Mucosa of descending colon (tissue), 3 donors: ENCODE data around the gene SLC17A8. TPM values are rescaled to one million over a fixed set of nuclear protein-coding genes. Genes with fewer than 3 reads are reported as not detected.

Source experiments
- ATAC-seq: fragments of 200-7000 bp; cut with Tn5 transposase; one replicate; pipeline ENCODE4 v1.9.1; 2020; ENCODE audit warnings: mild to moderate bottlenecking, moderate library complexity
- DNase-seq, 3 donors: peaks; one replicate each; pipeline ENCODE4 v3.0.0-alpha.2; 2020
- H3K36me3 ChIP-seq: fragments of 200-600 bp; one replicate; pipeline ENCODE4 v1.8.0; 2021; ENCODE audit warnings: low read depth, mild to moderate bottlenecking
- H3K4me1 ChIP-seq: fragments of 200-600 bp; one replicate; pipeline ENCODE4 v1.8.0; 2021; ENCODE audit warnings: low read depth, mild to moderate bottlenecking
- H3K4me3 ChIP-seq: fragments of 200-600 bp; one replicate; pipeline ENCODE4 v1.8.0; 2021; ENCODE audit warnings: mild to moderate bottlenecking
- H3K9me3 ChIP-seq: fragments of 200-600 bp; one replicate; pipeline ENCODE4 v1.8.0; 2021; ENCODE audit warnings: mild to moderate bottlenecking
- intact Hi-C, 2 donors: fragments of 100-400 bp; cut with DNase I in 1 of 2; cut with micrococcal nuclease in 1 of 2; formaldehyde crosslinking; loops; one replicate each; pipeline versions ENCODE4 v1.11.0 to v1.11.1; 2022; cut with DNase I, micrococcal nuclease
- total RNA-seq, 3 donors: library from RNA; stranded (reverse); fragmentation: NEBNext Ultra II Directional in 2 of 3; extraction: Animal tissue kit (Norgen Biotek cat#: 25700) in 2 of 3; gene quantifications; one replicate each; pipeline versions ENCODE4 v1.2.1 to v1.2.4, GENCODE V29; 2021 to 2023
- TF ChIP-seq, protein P1 (sequence below): fragments of 200-600 bp; IDR thresholded peaks from one replicate; pipeline ENCODE4 v1.8.0; 2022; ENCODE audit warnings: antibody characterized with exemption, mild to moderate bottlenecking
- donor health status: DM: no; HTN: no; CAD: no; lungs with moderate emphysema.
- donor health status: DM: no; HTN: no; CAD: no.
- donor health status: DM: no; HTN: yes; CAD: no.

The SLC17A8 gene
- total RNA-seq, 3 donors from 2014 or later, result 2.6 to 3.0 (median 2.7) TPM

DNA sequence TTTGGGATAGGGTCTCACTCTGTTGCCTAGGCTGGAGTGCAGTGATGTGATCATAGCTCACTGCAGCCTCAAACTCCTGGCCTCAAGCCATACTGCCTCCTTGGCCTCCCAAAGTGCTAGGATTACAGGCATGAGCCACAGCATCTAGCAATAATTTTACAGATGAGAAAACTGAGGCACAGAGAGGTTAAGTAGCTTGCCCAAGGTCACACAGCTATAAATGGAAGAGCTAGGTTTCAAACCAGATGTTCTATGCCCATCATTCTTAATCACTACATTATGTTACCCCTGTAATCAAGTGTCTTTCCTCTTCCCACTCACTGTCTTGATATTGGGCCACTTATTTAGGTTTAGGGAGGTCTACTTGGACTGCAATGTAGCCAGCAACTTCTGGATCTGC is 3.6 kb downstream of the SLC17A8 start:
- peaks cover 5% of the 10 kb centered on the region for H3K4me1 ChIP-seq
- intact Hi-C loops, result no loop called here
- no peak overlapping the region for H3K4me3 ChIP-seq
- ATAC-seq, result no peak
- TF ChIP-seq, protein P1, sequence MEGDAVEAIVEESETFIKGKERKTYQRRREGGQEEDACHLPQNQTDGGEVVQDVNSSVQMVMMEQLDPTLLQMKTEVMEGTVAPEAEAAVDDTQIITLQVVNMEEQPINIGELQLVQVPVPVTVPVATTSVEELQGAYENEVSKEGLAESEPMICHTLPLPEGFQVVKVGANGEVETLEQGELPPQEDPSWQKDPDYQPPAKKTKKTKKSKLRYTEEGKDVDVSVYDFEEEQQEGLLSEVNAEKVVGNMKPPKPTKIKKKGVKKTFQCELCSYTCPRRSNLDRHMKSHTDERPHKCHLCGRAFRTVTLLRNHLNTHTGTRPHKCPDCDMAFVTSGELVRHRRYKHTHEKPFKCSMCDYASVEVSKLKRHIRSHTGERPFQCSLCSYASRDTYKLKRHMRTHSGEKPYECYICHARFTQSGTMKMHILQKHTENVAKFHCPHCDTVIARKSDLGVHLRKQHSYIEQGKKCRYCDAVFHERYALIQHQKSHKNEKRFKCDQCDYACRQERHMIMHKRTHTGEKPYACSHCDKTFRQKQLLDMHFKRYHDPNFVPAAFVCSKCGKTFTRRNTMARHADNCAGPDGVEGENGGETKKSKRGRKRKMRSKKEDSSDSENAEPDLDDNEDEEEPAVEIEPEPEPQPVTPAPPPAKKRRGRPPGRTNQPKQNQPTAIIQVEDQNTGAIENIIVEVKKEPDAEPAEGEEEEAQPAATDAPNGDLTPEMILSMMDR, result no peak
- H3K9me3 ChIP-seq, result no peaks in the 10 kb centered on the region
- H3K36me3 ChIP-seq, result no peaks in the 10 kb centered on the region
- no peak for DNase-seq

DNA sequence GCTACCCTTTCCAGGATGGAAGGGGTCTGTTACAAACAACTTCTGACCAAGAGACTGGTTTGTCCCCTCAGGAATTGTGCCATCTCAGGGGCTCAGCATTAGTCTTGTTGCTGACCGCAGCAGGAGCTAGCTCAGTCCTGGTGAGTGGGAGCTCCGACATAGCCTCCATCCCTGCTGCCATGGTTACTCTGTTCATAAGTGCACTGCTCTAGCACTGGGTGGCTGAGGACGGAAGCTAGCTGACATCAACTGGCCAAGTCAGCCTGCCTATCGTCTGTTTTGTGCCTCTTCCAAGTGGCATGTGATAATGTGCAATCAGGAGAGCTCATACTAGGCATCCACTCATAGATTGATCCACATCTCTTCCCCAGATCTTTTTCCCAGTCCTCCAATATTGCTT is 7.5 kb downstream of the SLC17A8 start:
- TF ChIP-seq, protein P1, result no peak
- Histone ChIP-seq H3K4me3 (no peak overlapping the region), H3K9me3 (no peaks in the 10 kb centered on the region), H3K36me3 (no peaks in the 10 kb centered on the region), H3K4me1 (no peaks in the 10 kb centered on the region)
- intact Hi-C loops, result no loop called here
- no peak for DNase-seq
- no peak for ATAC-seq

DNA sequence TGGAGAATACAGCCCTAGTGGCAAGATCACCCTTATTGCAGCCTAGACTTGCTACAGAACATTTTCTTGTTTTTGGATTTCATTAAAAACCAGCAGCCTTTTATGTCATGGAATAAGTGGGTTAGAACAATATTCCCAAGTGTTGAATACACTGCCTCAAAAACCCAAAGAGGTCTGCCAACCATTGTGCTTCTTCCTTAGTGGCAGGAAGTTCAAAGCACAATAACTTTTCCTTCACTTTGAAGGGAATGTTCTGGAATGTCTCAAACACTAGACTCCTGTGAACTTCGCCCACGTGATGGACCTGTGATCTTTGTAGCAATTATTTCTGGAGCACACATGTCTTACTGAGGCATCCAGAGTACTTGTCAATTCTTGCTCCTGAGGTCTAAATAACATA is 8.5 kb downstream of the SLC17A8 start:
- no peak for ATAC-seq

DNA sequence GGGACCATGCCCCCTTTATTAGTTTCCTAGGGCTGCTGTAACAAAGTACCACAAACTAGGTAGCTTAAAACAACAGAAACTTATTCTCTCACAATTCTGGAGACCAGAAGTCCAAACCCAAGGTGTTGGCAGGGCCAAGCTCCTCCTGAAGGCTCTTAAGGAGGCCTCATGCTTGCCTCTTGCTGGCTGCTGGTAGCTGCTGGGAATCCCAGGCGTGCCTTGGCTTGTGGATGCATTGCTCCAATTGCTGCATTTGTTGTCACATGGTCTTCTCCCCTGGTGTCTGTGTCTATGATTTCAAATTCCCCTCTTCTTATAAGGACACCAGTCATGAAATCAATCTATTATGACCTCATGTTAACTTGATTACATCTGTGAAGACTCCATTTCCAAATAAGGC is 11.2 kb downstream of the SLC17A8 start:
- Histone ChIP-seq H3K9me3 (no peaks in the 10 kb centered on the region), H3K36me3 (no peaks in the 10 kb centered on the region), H3K4me1 (no peaks in the 10 kb centered on the region), H3K4me3 (no peak overlapping the region)
- DNase-seq (no peak), ATAC-seq (no peak)
- intact Hi-C loops, result no loop called here
- TF ChIP-seq, protein P1, result no peak

More for the DNA sequence above, 8.5 kb downstream of the SLC17A8 start:
- no peaks in the 10 kb centered on the region for H3K9me3 ChIP-seq
- H3K4me3 ChIP-seq, result no peak overlapping the region
- intact Hi-C loops, result no loop called here
- no peaks in the 10 kb centered on the region for H3K36me3 ChIP-seq
- DNase-seq, result no peak
- H3K4me1 ChIP-seq, result no peaks in the 10 kb centered on the region
- TF ChIP-seq, protein P1, result no peak

DNA sequence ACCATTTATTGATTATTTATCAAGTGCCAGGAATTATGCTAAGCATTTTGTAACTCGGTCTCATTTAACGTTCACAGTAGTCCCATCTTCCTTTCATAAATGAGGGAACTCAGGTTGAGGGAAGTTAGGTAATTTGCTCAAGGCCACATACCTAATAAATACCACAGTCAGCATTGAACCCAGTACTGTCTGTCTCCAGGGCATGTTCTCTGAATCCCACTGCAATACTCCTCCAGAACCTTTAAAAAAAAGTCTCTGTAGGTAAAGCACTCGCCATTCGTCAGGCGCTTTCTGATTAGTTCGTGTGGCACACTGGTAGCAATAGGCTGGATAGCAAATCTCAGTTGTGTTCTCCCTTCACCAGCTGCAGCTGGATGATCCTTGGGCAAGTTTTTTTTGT is 14.3 kb downstream of the SLC17A8 start:
- TF ChIP-seq, protein P1, result no peak
- Histone ChIP-seq H3K4me1 (no peaks in the 10 kb centered on the region), H3K9me3 (no peaks in the 10 kb centered on the region), H3K36me3 (no peaks in the 10 kb centered on the region), H3K4me3 (no peak overlapping the region)
- intact Hi-C loops, result no loop called here
- ATAC-seq (no peak), DNase-seq (no peak)
